PC-9 (cell line): ENCODE data around the gene RARB.

ENCODE experiments used
- EZH2 ChIP-seq: fragments of 200-600 bp; sonication (generic); IDR thresholded peaks from 2 replicates; pipeline ENCODE4 v1.8.0; 2017; ENCODE audit warnings: antibody characterized with exemption, low read depth
- TF ChIP-seq, protein P1 (sequence below): fragments of 200-600 bp; sonication (generic); conservative IDR thresholded peaks from 2 replicates; pipeline ENCODE4 v1.6.1; 2017; ENCODE audit warnings: mixed run types, antibody characterized with exemption, mild to moderate bottlenecking, moderate library complexity

DNA sequence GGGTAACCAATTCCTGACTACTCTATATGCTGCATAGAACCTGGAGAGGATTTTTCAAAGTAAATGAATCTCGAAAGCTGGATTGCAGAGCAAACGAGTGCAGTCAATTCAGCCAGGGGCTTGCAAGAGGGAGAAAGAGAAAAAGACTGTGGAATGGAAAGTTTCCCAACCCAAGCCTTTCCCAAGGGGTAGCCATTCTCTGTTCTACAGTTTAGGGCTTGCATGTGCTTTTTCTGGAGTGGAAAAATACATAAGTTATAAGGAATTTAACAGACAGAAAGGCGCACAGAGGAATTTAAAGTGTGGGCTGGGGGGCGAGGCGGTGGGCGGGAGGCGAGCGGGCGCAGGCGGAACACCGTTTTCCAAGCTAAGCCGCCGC is 511 bp upstream of the RARB start:
- TF ChIP-seq, protein P1, sequence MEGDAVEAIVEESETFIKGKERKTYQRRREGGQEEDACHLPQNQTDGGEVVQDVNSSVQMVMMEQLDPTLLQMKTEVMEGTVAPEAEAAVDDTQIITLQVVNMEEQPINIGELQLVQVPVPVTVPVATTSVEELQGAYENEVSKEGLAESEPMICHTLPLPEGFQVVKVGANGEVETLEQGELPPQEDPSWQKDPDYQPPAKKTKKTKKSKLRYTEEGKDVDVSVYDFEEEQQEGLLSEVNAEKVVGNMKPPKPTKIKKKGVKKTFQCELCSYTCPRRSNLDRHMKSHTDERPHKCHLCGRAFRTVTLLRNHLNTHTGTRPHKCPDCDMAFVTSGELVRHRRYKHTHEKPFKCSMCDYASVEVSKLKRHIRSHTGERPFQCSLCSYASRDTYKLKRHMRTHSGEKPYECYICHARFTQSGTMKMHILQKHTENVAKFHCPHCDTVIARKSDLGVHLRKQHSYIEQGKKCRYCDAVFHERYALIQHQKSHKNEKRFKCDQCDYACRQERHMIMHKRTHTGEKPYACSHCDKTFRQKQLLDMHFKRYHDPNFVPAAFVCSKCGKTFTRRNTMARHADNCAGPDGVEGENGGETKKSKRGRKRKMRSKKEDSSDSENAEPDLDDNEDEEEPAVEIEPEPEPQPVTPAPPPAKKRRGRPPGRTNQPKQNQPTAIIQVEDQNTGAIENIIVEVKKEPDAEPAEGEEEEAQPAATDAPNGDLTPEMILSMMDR, result no peak
- no peak for TF ChIP-seq EZH2
